ENCODE measurements around the gene RNPEP. TPM values are rescaled to one million over a fixed set of nuclear protein-coding genes. Genes with fewer than 3 reads are reported as not detected.
"Not testable (repeated sequence)": the region's sequence is repeated elsewhere in the genome, so short reads cannot be mapped to it uniquely, and the experiment has no call there.

Gene RNPEP
- total RNA-seq, 1 donor from 2014 or later, result 76.3 TPM

- no peak for DNase-seq (ENCODE audit: extremely low read depth, low read depth, low spot score)
These were observed 24.1 kb upstream of the RNPEP start for GRCh38 chr1:201958348-201958747.

- not testable (repeated sequence) for DNase-seq (ENCODE audit: extremely low read depth, low read depth, low spot score)
These were observed 20.1 kb upstream of the RNPEP start for GRCh38 chr1:201962382-201962781.

- DNase-seq (ENCODE audit: extremely low read depth, low read depth, low spot score), result no peak
These were observed 18.2 kb upstream of the RNPEP start for GRCh38 chr1:201964261-201964660.

- no peak for DNase-seq (ENCODE audit: extremely low read depth, low read depth, low spot score)
These were observed 16.3 kb upstream of the RNPEP start for GRCh38 chr1:201966171-201966570.

- DNase-seq (ENCODE audit: extremely low read depth, low read depth, low spot score), result no peak
These were observed 14.1 kb upstream of the RNPEP start for GRCh38 chr1:201968202-201968925.

- DNase-seq (ENCODE audit: extremely low read depth, low read depth, low spot score), result no peak
These were observed 11.9 kb upstream of the RNPEP start for GRCh38 chr1:201970334-201971159.

GRCh38 chr1:201982082-201982622 is 296 bp upstream of the RNPEP start:
- DNase-seq (ENCODE audit: extremely low read depth, low read depth, low spot score), result no peak

GRCh38 chr1:201983380-201983805 is 945 bp downstream of the RNPEP start:
- DNase-seq (ENCODE audit: extremely low read depth, low read depth, low spot score), result no peak

GRCh38 chr1:201984446-201984845 is 2.0 kb downstream of the RNPEP start:
- no peak for DNase-seq (ENCODE audit: extremely low read depth, low read depth, low spot score)

GRCh38 chr1:201985355-201985754 is 2.9 kb downstream of the RNPEP start:
- DNase-seq (ENCODE audit: extremely low read depth, low read depth, low spot score), result no peak

- no peak for DNase-seq (ENCODE audit: extremely low read depth, low read depth, low spot score)
These were observed 6.2 kb downstream of the RNPEP start for GRCh38 chr1:201988601-201989000.

- DNase-seq (ENCODE audit: extremely low read depth, low read depth, low spot score), result no peak
These were observed 7.1 kb downstream of the RNPEP start for GRCh38 chr1:201989354-201990128.

GRCh38 chr1:201990427-201990826 is 8.0 kb downstream of the RNPEP start:
- no peak for DNase-seq (ENCODE audit: extremely low read depth, low read depth, low spot score)

- DNase-seq (ENCODE audit: extremely low read depth, low read depth, low spot score), result no peak
These were observed 17.3 kb downstream of the RNPEP start for GRCh38 chr1:201999625-202000238.

GRCh38 chr1:202002507-202002906 is 20.1 kb downstream of the RNPEP start:
- no peak for DNase-seq (ENCODE audit: extremely low read depth, low read depth, low spot score)

GRCh38 chr1:202004711-202005110 is 22.3 kb downstream of the RNPEP start:
- no peak for DNase-seq (ENCODE audit: extremely low read depth, low read depth, low spot score)

GRCh38 chr1:202005958-202006357 is 23.5 kb downstream of the RNPEP start:
- DNase-seq (ENCODE audit: extremely low read depth, low read depth, low spot score), result no peak

GRCh38 chr1:202007304-202007703 is 24.9 kb downstream of the RNPEP start:
- DNase-seq (ENCODE audit: extremely low read depth, low read depth, low spot score), result no peak

GRCh38 chr1:202007805-202008489 is 25.5 kb downstream of the RNPEP start:
- DNase-seq (ENCODE audit: extremely low read depth, low read depth, low spot score), result no peak

Measured in glomerular endothelial cell (primary cell).